H9 (cell line): ENCODE data around the gene RYR3. TPM values are rescaled to one million over a fixed set of nuclear protein-coding genes. Genes with fewer than 3 reads are reported as not detected.

ENCODE experiments used
- DNase-seq: peaks from one replicate; pipeline ENCODE4 v3.0.0-alpha.2; 2017
- H2AFZ ChIP-seq: one replicate; pipeline ENCODE4 v1.6.1; 2013; ENCODE audit warnings: mild to moderate bottlenecking, low read length, control low read depth, moderate library complexity
- H2AK5ac ChIP-seq: 2 replicates; pipeline ENCODE4 v1.6.1; 2013; ENCODE audit warnings: low read length, control low read depth, mixed read lengths; ENCODE audit not compliant: insufficient read length
- H2BK120ac ChIP-seq: one replicate; pipeline ENCODE4 v1.6.1; 2013; ENCODE audit warnings: low read depth, mild to moderate bottlenecking, low read length, control low read depth, inconsistent platforms; ENCODE audit not compliant: poor library complexity, severe bottlenecking
- H2BK12ac ChIP-seq: 2 replicates; pipeline ENCODE4 v1.6.1; 2013; ENCODE audit warnings: low read length, control low read depth, mixed read lengths, low read depth; ENCODE audit not compliant: insufficient read length
- H2BK15ac ChIP-seq: 2 replicates; pipeline ENCODE4 v1.6.1; 2013; ENCODE audit warnings: low read depth, low read length, control low read depth
- H2BK20ac ChIP-seq: one replicate; pipeline ENCODE4 v1.6.1; 2013; ENCODE audit warnings: low read depth, mild to moderate bottlenecking, low read length, control low read depth, inconsistent platforms; ENCODE audit not compliant: poor library complexity, severe bottlenecking
- H2BK5ac ChIP-seq: 2 replicates; pipeline ENCODE4 v1.6.1; 2013; ENCODE audit warnings: low read length, control low read depth, mixed read lengths; ENCODE audit not compliant: insufficient read length
- H3K14ac ChIP-seq: 2 replicates; pipeline ENCODE4 v1.6.1; 2013; ENCODE audit warnings: low read length, control low read depth; ENCODE audit not compliant: insufficient read depth
- H3K18ac ChIP-seq: 2 replicates; pipeline ENCODE4 v1.6.1; 2013; ENCODE audit warnings: low read depth, mild to moderate bottlenecking, mixed read lengths, low read length, control low read depth; ENCODE audit not compliant: insufficient read length
- H3K23ac ChIP-seq: 2 replicates; pipeline ENCODE4 v1.6.1; 2013; ENCODE audit warnings: low read length, control low read depth, mixed read lengths, low read depth; ENCODE audit not compliant: insufficient read length
- H3K23me2 ChIP-seq: 2 replicates; pipeline ENCODE4 v1.6.1; 2013; ENCODE audit warnings: low read depth, mild to moderate bottlenecking, mixed read lengths, low read length, control low read depth; ENCODE audit not compliant: insufficient read length, poor library complexity, severe bottlenecking
- H3K27ac ChIP-seq: 2 replicates; pipeline ENCODE4 v1.5.1; 2013; ENCODE audit warnings: low read length, control low read depth, mixed read lengths, low read depth; ENCODE audit not compliant: insufficient read length
- H3K27me3 ChIP-seq: 2 replicates; pipeline ENCODE4 v1.6.1; 2013; ENCODE audit warnings: low read length, control low read depth, inconsistent platforms; ENCODE audit not compliant: insufficient read depth
- H3K4ac ChIP-seq: 2 replicates; pipeline ENCODE4 v1.6.1; 2013; ENCODE audit warnings: low read depth, mild to moderate bottlenecking, control low read depth, inconsistent platforms, low read length, moderate library complexity
- H3K4me1 ChIP-seq: 2 replicates; pipeline ENCODE4 v1.6.1; 2013; ENCODE audit warnings: low read length, control low read depth, inconsistent platforms; ENCODE audit not compliant: insufficient read depth
- H3K4me2 ChIP-seq: 2 replicates; pipeline ENCODE4 v1.6.1; 2013; ENCODE audit warnings: low read length, control low read depth, mixed read lengths; ENCODE audit not compliant: insufficient read length, insufficient read depth
- H3K56ac ChIP-seq: 2 replicates; pipeline ENCODE4 v1.6.1; 2013; ENCODE audit warnings: low read depth, mild to moderate bottlenecking, mixed read lengths, low read length, control low read depth; ENCODE audit not compliant: insufficient read length
- H3K79me1 ChIP-seq: 2 replicates; pipeline ENCODE4 v1.6.1; 2013; ENCODE audit warnings: low read depth, mild to moderate bottlenecking, moderate library complexity, low read length, control low read depth, inconsistent platforms; ENCODE audit not compliant: insufficient read depth, poor library complexity, severe bottlenecking
- H3K79me2 ChIP-seq: 2 replicates; pipeline ENCODE4 v1.6.1; 2013; ENCODE audit warnings: low read length, control low read depth, inconsistent platforms; ENCODE audit not compliant: insufficient read depth
- H3K9ac ChIP-seq: 2 replicates; pipeline ENCODE4 v1.6.1; 2013; ENCODE audit warnings: low read length, control low read depth, mixed read lengths; ENCODE audit not compliant: insufficient read length; ENCODE audit errors: extremely low read depth
- H3K9me3 ChIP-seq: one replicate; pipeline ENCODE4 v1.6.1; 2013; ENCODE audit warnings: low read depth, low read length, inconsistent platforms; ENCODE audit not compliant: control insufficient read depth
- H3T11ph ChIP-seq: one replicate; pipeline ENCODE4 v1.6.1; 2013; ENCODE audit warnings: mild to moderate bottlenecking, low read length, control low read depth, inconsistent platforms
- H4K20me1 ChIP-seq: one replicate; pipeline ENCODE4 v1.6.1; 2013; ENCODE audit not compliant: control insufficient read depth, insufficient read length, insufficient read depth
- H4K5ac ChIP-seq: 2 replicates; pipeline ENCODE4 v1.6.1; 2013; ENCODE audit warnings: low read depth, mild to moderate bottlenecking, mixed read lengths, low read length, control low read depth; ENCODE audit not compliant: insufficient read length
- H4K8ac ChIP-seq: replicated peaks from 2 replicates; pipeline ENCODE4 v1.6.1; 2013; ENCODE audit warnings: low read length, control low read depth, mixed read lengths, low read depth; ENCODE audit not compliant: insufficient read length
- H4K91ac ChIP-seq: 2 replicates; pipeline ENCODE4 v1.6.1; 2013; ENCODE audit warnings: low read depth, mild to moderate bottlenecking, moderate library complexity, mixed read lengths, low read length, control low read depth; ENCODE audit not compliant: insufficient read length
- H3K27ac Mint-ChIP-seq, 3 experiments: 2 replicates in 2 of 3; 3 replicates in 1 of 3; pipeline ENCODE4 v1.8.0; 2020 to 2021; ENCODE audit warnings: mixed read lengths in 3 of 3, mild to moderate bottlenecking in 1 of 3, moderate library complexity in 1 of 3
- H3K27me3 Mint-ChIP-seq: 2 replicates; pipeline ENCODE4 v1.8.0; 2021; ENCODE audit warnings: low read depth, mild to moderate bottlenecking, moderate library complexity, mixed read lengths
- H3K36me3 Mint-ChIP-seq, 3 experiments: 2 replicates in 2 of 3; 3 replicates in 1 of 3; pipeline ENCODE4 v1.8.0; 2020 to 2021; ENCODE audit warnings: low read depth in 3 of 3, mixed read lengths in 3 of 3; ENCODE audit not compliant: insufficient read depth in 1 of 3
- H3K4me1 Mint-ChIP-seq, 2 experiments: 2 replicates each; pipeline ENCODE4 v1.8.0; 2020; ENCODE audit warnings: mixed read lengths in 2 of 2
- H3K4me3 Mint-ChIP-seq, 2 experiments: 2 replicates in 1 of 2; 3 replicates in 1 of 2; pipeline ENCODE4 v1.8.0; 2020 to 2021; ENCODE audit warnings: mild to moderate bottlenecking in 2 of 2, mixed read lengths in 2 of 2, moderate library complexity in 1 of 2
- H3K9me3 Mint-ChIP-seq, 2 experiments: 2 replicates in 1 of 2; 3 replicates in 1 of 2; pipeline ENCODE4 v1.8.0; 2020; ENCODE audit warnings: mild to moderate bottlenecking in 2 of 2, mixed read lengths in 2 of 2, moderate library complexity in 1 of 2
- WGBS: extraction: QIAGEN DNeasy Blood & Tissue Kit; methylation state at CpG from one replicate; pipeline ENCODE4 v1.1.7; 2013; ENCODE audit warnings: missing lambda C conversion rate, low lambda C conversion rate, mixed read lengths; ENCODE audit not compliant: insufficient read length; ENCODE audit errors: extremely low coverage; 5-methylcytosine and 5-hydroxymethylcytosine counted together
- total RNA-seq: library from RNA; stranded (reverse); gene quantifications from 2 replicates; pipeline ENCODE4 v1.2.1, GENCODE V29; 2021
- TF ChIP-seq, protein P1 (sequence below): fragments of 200-600 bp; sonication (generic); conservative IDR thresholded peaks from 3 replicates; pipeline ENCODE4 v1.8.0; 2021; ENCODE audit warnings: antibody characterized with exemption, mild to moderate bottlenecking

The RYR3 gene
- total RNA-seq, 1 experiment from 2014 or later, result 0.85 TPM

DNA sequence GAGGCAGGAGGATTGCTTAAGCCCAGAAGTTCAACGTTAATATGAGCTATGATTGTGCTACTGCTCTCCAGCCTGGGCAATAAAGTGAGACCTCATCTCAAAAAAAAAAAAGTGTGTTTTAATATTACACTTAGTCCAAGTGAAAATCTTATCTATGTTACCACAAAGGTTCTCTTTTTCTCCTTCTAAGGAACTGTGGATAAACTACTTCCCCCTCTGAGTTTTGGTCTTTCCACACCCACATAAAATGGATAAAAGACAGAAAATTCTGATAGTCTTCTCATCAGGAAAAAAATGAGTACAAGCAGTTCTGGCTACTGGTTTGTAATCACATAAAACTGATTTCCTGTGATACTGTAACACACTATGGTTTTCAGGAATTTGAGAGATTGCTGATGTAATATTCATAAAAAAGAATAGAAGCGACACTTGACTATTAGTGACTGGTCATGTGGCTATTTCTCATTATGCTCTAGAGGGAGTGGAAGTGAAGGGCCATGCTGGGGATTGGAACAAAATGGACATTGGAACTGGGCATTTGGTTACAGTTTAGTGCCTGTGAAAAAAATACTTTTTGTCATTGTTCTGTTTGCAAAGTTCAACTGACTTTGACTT, 68.2 kb downstream of the RYR3 start:
- Histone ChIP-seq H3K9me3 (no peaks in the 10 kb centered on the region), H2AK5ac (no peak overlapping the region), H2BK15ac (no peak overlapping the region), H3K14ac (no peak overlapping the region), H2BK5ac (no peak overlapping the region), H3K23me2 (no peaks in the 10 kb centered on the region), H3T11ph (no peak overlapping the region), H3K4ac (no peak overlapping the region), H2BK20ac (no peak overlapping the region), H3K18ac (no peak overlapping the region), H2BK12ac (no peak overlapping the region), H3K56ac (no peak overlapping the region), H2BK120ac (no peak overlapping the region), H3K79me2 (no peaks in the 10 kb centered on the region), H4K20me1 (no peaks in the 10 kb centered on the region), H4K8ac (no peak overlapping the region), H3K79me1 (no peaks in the 10 kb centered on the region), H3K4me2 (no peak overlapping the region), H3K4me1 (no peaks in the 10 kb centered on the region), H4K5ac (no peak overlapping the region), H2AFZ (no peak overlapping the region), H3K9ac (no peak overlapping the region), H3K27ac (no peak overlapping the region), H3K23ac (no peak overlapping the region), H4K91ac (no peak overlapping the region), H3K27me3 (no peaks in the 10 kb centered on the region)
- H3K9me3 Mint-ChIP-seq, result no peaks in the 10 kb centered on the region
- WGBS, result no CpG with 5 or more reads among the region's 2 CpGs
- no peaks in the 10 kb centered on the region for H3K4me1 Mint-ChIP-seq
- no peak for DNase-seq
- H3K36me3 Mint-ChIP-seq, result no peaks in the 10 kb centered on the region
- no peaks in the 10 kb centered on the region; the same call in none of the 2 replicates for H3K27me3 Mint-ChIP-seq
- TF ChIP-seq, protein P1, sequence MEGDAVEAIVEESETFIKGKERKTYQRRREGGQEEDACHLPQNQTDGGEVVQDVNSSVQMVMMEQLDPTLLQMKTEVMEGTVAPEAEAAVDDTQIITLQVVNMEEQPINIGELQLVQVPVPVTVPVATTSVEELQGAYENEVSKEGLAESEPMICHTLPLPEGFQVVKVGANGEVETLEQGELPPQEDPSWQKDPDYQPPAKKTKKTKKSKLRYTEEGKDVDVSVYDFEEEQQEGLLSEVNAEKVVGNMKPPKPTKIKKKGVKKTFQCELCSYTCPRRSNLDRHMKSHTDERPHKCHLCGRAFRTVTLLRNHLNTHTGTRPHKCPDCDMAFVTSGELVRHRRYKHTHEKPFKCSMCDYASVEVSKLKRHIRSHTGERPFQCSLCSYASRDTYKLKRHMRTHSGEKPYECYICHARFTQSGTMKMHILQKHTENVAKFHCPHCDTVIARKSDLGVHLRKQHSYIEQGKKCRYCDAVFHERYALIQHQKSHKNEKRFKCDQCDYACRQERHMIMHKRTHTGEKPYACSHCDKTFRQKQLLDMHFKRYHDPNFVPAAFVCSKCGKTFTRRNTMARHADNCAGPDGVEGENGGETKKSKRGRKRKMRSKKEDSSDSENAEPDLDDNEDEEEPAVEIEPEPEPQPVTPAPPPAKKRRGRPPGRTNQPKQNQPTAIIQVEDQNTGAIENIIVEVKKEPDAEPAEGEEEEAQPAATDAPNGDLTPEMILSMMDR, result no peak
- no peak overlapping the region for H3K4me3 Mint-ChIP-seq
- H3K27ac Mint-ChIP-seq, result no peak overlapping the region
